Left lung (tissue), 10 donors: ENCODE data around the gene MKRN2. TPM values are rescaled to one million over a fixed set of nuclear protein-coding genes. Genes with fewer than 3 reads are reported as not detected.
"Not testable (repeated sequence)": the region's sequence is repeated elsewhere in the genome, so short reads cannot be mapped to it uniquely, and the experiment has no call there.

Source experiments
- ATAC-seq: fragments of 200-7000 bp; cut with Tn5 transposase; one replicate; pipeline ENCODE4 v1.9.1; 2020; ENCODE audit warnings: moderate library complexity
- DNase-seq, 4 donors: peaks; one replicate each; pipeline ENCODE4 v3.0.0-alpha.2; 2013 to 2020
- H3K27ac ChIP-seq, 2 donors: fragments of 200-600 bp; sonication (generic) in 1 of 2; one replicate each; pipeline versions ENCODE4 v1.5.0 to v1.8.0; 2020 to 2021
- H3K27me3 ChIP-seq, 2 donors: fragments of 200-600 bp; sonication (generic) in 1 of 2; one replicate each; pipeline versions ENCODE4 v1.5.0 to v1.8.0; 2020 to 2021
- H3K36me3 ChIP-seq, 2 donors: fragments of 200-600 bp; sonication (generic) in 1 of 2; one replicate each; pipeline versions ENCODE4 v1.5.0 to v1.8.0; 2020 to 2021
- H3K4me1 ChIP-seq, 2 donors: fragments of 200-600 bp; one replicate each; pipeline ENCODE4 v1.8.0; 2021
- H3K4me3 ChIP-seq, 2 donors: fragments of 200-600 bp; sonication (generic) in 1 of 2; one replicate each; pipeline versions ENCODE4 v1.5.0 to v1.8.0; 2020 to 2021; ENCODE audit warnings: mild to moderate bottlenecking in 1 of 2
- H3K9me3 ChIP-seq, 2 donors: fragments of 200-600 bp; sonication (generic) in 1 of 2; one replicate each; pipeline versions ENCODE4 v1.5.0 to v1.8.0; 2020 to 2021
- intact Hi-C, 2 donors: fragments of 100-400 bp; cut with DNase I; formaldehyde crosslinking; loops; one replicate each; pipeline versions ENCODE4 v1.11.2 to v1.14.2; 2022
- polyA plus RNA-seq, 6 donors: library from polyadenylated mRNA; unstranded; fragments of 120-200 nt; gene quantifications; one replicate each; pipeline ENCODE4 v1.2.1, GENCODE V29; 2013; ENCODE audit not compliant: insufficient read length in 6 of 6
- total RNA-seq, 2 donors: library from RNA; stranded (reverse); fragmentation: NEBNext Ultra II Directional; extraction: Animal tissue kit (Norgen Biotek cat#: 25700); gene quantifications; one replicate each; pipeline ENCODE4 v1.2.1, GENCODE V29; 2021
- TF ChIP-seq, protein P1 (sequence below), 2 donors: fragments of 200-600 bp; sonication (generic) in 1 of 2; IDR thresholded peaks; one replicate each; pipeline versions ENCODE4 v1.5.0 to v1.8.0; 2021; ENCODE audit warnings: antibody characterized with exemption in 2 of 2
- donor health status: DM: no; HTN: yes; CAD: no.
- donor health status: DM: no; HTN: no; CAD: no.

The MKRN2 gene
- total and polyA plus RNA-seq, 8 donors: 20.3 to 40.5 (median 36.8) TPM

DNA sequence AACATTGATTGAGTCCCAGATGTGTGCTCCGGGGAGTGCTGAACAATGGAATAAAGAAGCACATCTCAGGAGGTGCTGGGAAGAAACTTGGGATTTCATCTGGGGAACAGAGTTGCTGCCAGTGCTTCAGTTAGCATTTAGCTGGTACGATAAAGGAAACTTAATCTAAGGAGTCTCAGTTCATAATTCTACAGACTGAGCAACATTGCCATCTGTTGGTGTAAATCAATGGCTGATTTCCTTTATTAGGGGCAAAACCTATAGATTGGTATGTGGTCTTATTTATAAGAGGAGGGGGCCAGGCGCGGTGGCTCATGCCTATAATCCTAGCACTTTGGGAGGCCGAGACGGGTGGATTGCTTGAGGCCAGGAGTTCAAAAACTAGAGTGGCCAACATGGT is 20.5 kb upstream of the MKRN2 start:
- Histone ChIP-seq H3K4me1 (no peaks in the 10 kb centered on the region), H3K4me3 (no peak overlapping the region), H3K27ac (no peak overlapping the region), H3K36me3 (peaks cover 0 to 39% of the 10 kb centered on the region in 2 donors), H3K9me3 (no peaks in the 10 kb centered on the region), H3K27me3 (no peaks in the 10 kb centered on the region)
- DNase-seq (no peak), ATAC-seq (no peak)
- intact Hi-C loops: no loop called here
- TF ChIP-seq, protein P1, sequence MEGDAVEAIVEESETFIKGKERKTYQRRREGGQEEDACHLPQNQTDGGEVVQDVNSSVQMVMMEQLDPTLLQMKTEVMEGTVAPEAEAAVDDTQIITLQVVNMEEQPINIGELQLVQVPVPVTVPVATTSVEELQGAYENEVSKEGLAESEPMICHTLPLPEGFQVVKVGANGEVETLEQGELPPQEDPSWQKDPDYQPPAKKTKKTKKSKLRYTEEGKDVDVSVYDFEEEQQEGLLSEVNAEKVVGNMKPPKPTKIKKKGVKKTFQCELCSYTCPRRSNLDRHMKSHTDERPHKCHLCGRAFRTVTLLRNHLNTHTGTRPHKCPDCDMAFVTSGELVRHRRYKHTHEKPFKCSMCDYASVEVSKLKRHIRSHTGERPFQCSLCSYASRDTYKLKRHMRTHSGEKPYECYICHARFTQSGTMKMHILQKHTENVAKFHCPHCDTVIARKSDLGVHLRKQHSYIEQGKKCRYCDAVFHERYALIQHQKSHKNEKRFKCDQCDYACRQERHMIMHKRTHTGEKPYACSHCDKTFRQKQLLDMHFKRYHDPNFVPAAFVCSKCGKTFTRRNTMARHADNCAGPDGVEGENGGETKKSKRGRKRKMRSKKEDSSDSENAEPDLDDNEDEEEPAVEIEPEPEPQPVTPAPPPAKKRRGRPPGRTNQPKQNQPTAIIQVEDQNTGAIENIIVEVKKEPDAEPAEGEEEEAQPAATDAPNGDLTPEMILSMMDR (IDR thresholded peaks at IDR 0.05): no peak

DNA sequence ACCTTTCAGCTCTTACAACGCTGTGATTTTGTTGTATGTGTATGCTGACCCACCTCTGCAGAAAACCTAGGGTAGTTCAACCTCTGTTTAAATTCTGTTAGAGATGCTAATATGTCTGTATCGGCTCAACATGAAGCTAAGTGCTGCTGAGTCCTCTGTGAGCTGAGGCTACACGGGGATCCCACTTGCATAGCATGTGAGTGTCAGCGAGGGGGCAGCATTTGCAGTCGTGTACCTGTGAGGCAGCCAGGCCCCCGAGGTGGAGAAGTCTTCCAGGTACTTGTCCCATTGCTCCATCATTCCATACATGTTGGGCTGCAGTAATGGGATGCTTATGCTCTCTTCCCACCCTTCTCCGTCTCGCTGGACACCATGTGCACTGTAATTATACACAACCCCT is 15.3 kb upstream of the MKRN2 start:
- Histone ChIP-seq H3K4me3 (no peak overlapping the region), H3K27me3 (no peaks in the 10 kb centered on the region), H3K36me3 (peaks cover 0 to 16% of the 10 kb centered on the region in 2 donors), H3K27ac (no peak overlapping the region), H3K9me3 (no peaks in the 10 kb centered on the region), H3K4me1 (no peaks in the 10 kb centered on the region)
- ATAC-seq (no peak), DNase-seq (no peak)
- intact Hi-C loops: no loop called here
- TF ChIP-seq, protein P1 (IDR thresholded peaks at IDR 0.05): no peak

DNA sequence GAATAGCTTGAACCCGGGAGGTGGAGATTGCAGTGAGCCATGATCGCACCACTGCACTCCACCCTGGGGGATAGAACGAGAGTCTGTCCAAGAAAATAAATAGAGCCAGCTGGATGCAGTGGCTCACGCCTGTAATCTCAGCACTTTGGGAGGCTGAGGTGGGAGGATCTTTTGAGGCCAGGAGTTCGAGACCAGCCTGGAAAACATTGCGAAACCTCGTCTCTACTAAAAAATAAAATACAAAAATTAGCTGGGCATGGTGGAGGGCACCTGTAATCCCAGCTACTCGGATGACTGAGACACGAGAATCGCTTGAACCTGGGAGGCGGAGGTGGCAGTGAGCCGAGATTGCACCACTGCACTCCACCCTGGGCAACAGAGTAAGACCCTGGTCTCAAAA is 13.4 kb upstream of the MKRN2 start:
- H3K4me3 ChIP-seq, H3K27ac ChIP-seq, H3K4me1 ChIP-seq, DNase-seq, H3K9me3 ChIP-seq, ATAC-seq, intact Hi-C loops, H3K27me3 ChIP-seq: not testable (repeated sequence)
- peaks cover 0 to 16% of the 10 kb centered on the region in 2 donors for H3K36me3 ChIP-seq

DNA sequence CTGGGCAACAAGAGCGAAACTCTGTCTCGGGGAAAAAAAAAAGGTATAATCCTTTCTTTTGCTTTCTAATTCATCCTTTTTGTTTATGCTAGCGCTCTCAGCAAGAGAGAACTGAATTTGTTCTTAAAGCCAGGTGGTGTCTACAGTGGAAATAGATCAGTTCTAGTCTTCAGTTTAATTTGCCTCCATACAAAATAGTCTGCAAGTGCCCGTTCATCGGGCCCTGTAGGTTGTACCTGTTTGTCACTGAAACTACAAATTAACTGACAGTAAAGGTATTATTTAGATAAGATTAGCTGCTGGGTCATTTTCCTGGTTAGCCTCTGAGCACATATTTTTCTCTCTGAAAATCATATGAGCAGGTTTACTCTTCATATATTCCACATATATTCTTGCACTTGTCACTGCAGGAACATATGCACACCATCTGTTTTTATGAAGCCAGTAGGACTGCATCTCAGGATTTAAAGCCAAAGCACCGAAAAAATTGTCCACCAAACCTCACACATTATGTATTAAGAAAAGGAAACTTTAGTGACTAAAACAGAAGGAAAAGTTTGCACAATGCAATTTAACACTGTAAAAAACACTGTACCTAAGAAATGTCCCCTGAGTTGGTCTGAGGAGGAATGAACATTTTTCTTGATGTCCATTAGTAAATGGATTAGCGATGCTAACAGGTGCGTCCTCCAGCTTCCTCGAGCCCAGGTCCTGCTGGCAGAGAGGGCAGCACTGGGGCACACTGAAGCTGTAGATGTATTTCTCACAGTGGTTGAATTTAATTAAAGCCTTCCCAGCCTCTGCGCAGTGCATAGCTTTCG is 12.0 kb upstream of the MKRN2 start:
- H3K27ac ChIP-seq: no peak overlapping the region
- ATAC-seq (no peak), DNase-seq (no peak)
- TF ChIP-seq, protein P1 (IDR thresholded peaks at IDR 0.05): no peak
- no peaks in the 10 kb centered on the region for H3K4me1 ChIP-seq
- H3K9me3 ChIP-seq: no peaks in the 10 kb centered on the region
- intact Hi-C loops: no loop called here
- no peaks in the 10 kb centered on the region for H3K27me3 ChIP-seq
- H3K36me3 ChIP-seq: peaks cover 0 to 5% of the 10 kb centered on the region in 2 donors
- H3K4me3 ChIP-seq: peak overlapping the region; percentile 1 to 3

DNA sequence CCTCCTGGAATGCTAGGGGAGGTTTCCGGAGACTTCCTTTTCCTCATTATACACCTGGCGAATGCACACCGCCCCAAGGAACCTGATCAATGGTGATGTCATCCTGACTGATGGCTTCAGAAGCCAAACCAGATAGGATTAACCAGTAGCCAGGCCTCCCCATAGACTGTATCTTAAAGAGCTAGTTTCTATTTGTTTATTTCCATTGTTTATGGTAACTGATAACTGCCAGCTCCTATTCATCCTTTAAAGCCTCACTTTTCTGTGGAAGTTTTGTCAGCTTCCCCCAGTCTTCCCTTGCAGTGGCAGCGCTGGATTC is 11.5 kb upstream of the MKRN2 start, which contains the start of gene MKRN2OS:
TSS of gene MKRN2OS (minus strand) at position 27 of the 319 bp plus-strand sequence. CDS start 35 bp downstream, outside the sequence.
- DNase-seq: no peak
- Histone ChIP-seq H3K9me3 (no peaks in the 10 kb centered on the region), H3K27ac (no peak within 1 kb of the TSS), H3K27me3 (peaks cover 0 to 2% of the 10 kb centered on the region in 2 donors), H3K4me1 (no peaks in the 10 kb centered on the region), H3K4me3 (peak within 1 kb of the TSS; percentile 1 to 3), H3K36me3 (no peaks in the 10 kb centered on the region)
- ATAC-seq: peak; percentile 93
- intact Hi-C loops: no loop called here
- TF ChIP-seq, protein P1 (IDR thresholded peaks at IDR 0.05): no peak
